K562 (cell line): ENCODE data around the gene CCDC9B. TPM values are rescaled to one million over a fixed set of nuclear protein-coding genes. Genes with fewer than 3 reads are reported as not detected.

Experiments
- ATAC-seq: fragments of 200-7000 bp; cut with Tn5 transposase; 3 replicates; pipeline ENCODE4 v1.9.1; 2020; ENCODE audit warnings: moderate library complexity
- BruUV-seq: library from RNA; stranded (reverse); fragments of 400-500 nt; replicated peaks from 2 replicates; lab custom pipeline; 2021; lab: Mats Ljungman, UMichigan
- CTCF ChIA-PET: fragments of 300-600 bp; formaldehyde crosslinking; extraction: SDS; loops from one replicate; lab custom pipeline; 2021; ENCODE audit warnings: low intra/inter-chr PET ratio; lab: Yijun Ruan, JAX
- POLR2A ChIA-PET: fragments of 300-600, 350-650 bp; sonication (Branson Sonifier 250); formaldehyde crosslinking; extraction: SDS; loops from one replicate; lab custom pipeline; 2021; ENCODE audit warnings: antibody characterized with exemption, inconsistent platforms; lab: Yijun Ruan, JAX
- DNase-seq, 4 experiments: peaks; one replicate each; pipeline versions ENCODE4 v3.0.0 to v3.0.0-alpha.2; 2011 to 2018; ENCODE audit warnings: low spot score in 3 of 4, mixed read lengths in 3 of 4; ENCODE audit errors: extremely low read depth in 1 of 4
- FAIRE-seq: peaks from 2 replicates; lab custom pipeline; 2011; peaks lifted over from hg19 to GRCh38; lab: Jason Lieb, UNC
- H2AFZ ChIP-seq: 2 replicates; pipeline ENCODE4 v1.6.0; 2011; ENCODE audit warnings: low read depth, low read length, control low read depth, inconsistent platforms
- H3K27ac ChIP-seq: fragments of 200-600 bp; 3 replicates; pipeline ENCODE4 v1.8.0; 2011; ENCODE audit warnings: low read depth, mild to moderate bottlenecking, control low read depth, inconsistent platforms, low read length, moderate library complexity, mixed read lengths; ENCODE audit errors: extremely low read depth
- H3K27me3 ChIP-seq, 2 experiments: fragments of 300-600 bp in 1 of 2; 2 replicates in 1 of 2; 3 replicates in 1 of 2; pipeline versions ENCODE4 v1.6.0 to v1.8.0; 2011; ENCODE audit warnings: inconsistent platforms in 2 of 2, low read length in 2 of 2, mild to moderate bottlenecking in 1 of 2, mixed read lengths in 1 of 2, moderate library complexity in 1 of 2; ENCODE audit not compliant: control insufficient read depth in 2 of 2, insufficient read depth in 2 of 2
- H3K36me3 ChIP-seq: fragments of 300-600 bp; 3 replicates; pipeline ENCODE4 v1.8.0; 2011; ENCODE audit warnings: mild to moderate bottlenecking, low read length, inconsistent platforms; ENCODE audit not compliant: control insufficient read depth, insufficient read depth
- H3K4me1 ChIP-seq, 2 experiments: fragments of 200-600 bp in 1 of 2; replicated peaks in 1 of 2; 2 replicates in 1 of 2; 3 replicates in 1 of 2; pipeline versions ENCODE4 v1.5.1 to v1.8.0; 2011; ENCODE audit warnings: inconsistent platforms in 2 of 2, low read length in 2 of 2, mild to moderate bottlenecking in 1 of 2, mixed read lengths in 1 of 2, moderate library complexity in 1 of 2; ENCODE audit not compliant: control insufficient read depth in 2 of 2, insufficient read depth in 2 of 2
- H3K4me2 ChIP-seq: 2 replicates; pipeline ENCODE4 v1.6.1; 2011; ENCODE audit warnings: low read length, control low read depth, inconsistent platforms, mixed read lengths; ENCODE audit not compliant: insufficient read depth
- H3K4me3 ChIP-seq: fragments of 200-600 bp; sonication (generic), shearing (Covaris generic); 2 replicates; pipeline ENCODE4 v1.5.1; 2016; ENCODE audit warnings: control low read depth, inconsistent platforms
- H3K79me2 ChIP-seq: fragments of 200-600 bp; 3 replicates; pipeline ENCODE4 v1.8.0; 2011; ENCODE audit warnings: low read length, inconsistent platforms; ENCODE audit not compliant: control insufficient read depth, insufficient read depth
- H3K9ac ChIP-seq, 2 experiments: 2 replicates each; pipeline versions ENCODE4 v1.6.0 to v1.6.1; 2011; ENCODE audit warnings: low read depth in 2 of 2, low read length in 2 of 2, control low read depth in 1 of 2, inconsistent platforms in 1 of 2, mild to moderate bottlenecking in 1 of 2, mixed read lengths in 1 of 2; ENCODE audit not compliant: insufficient read depth in 1 of 2
- H3K9me1 ChIP-seq: one replicate; pipeline ENCODE4 v1.6.0; 2011; ENCODE audit warnings: inconsistent platforms, mild to moderate bottlenecking, low read length, moderate library complexity; ENCODE audit not compliant: control insufficient read depth, insufficient read depth
- H3K9me3 ChIP-seq: replicated peaks from 2 replicates; pipeline ENCODE4 v1.5.1; 2011; ENCODE audit warnings: low read depth, low read length, inconsistent platforms; ENCODE audit not compliant: control insufficient read depth, insufficient read depth
- H4K20me1 ChIP-seq: replicated peaks from 2 replicates; pipeline ENCODE4 v1.6.1; 2011; ENCODE audit warnings: low read length, inconsistent platforms, mixed read lengths; ENCODE audit not compliant: control insufficient read depth, insufficient read depth
- ASH1L ChIP-seq: fragments of 450-650 bp; IDR thresholded peaks from 2 replicates; pipeline ENCODE4 v1.6.1; 2018; ENCODE audit warnings: borderline replicate concordance, mild to moderate bottlenecking, low read depth; ENCODE audit not compliant: partially characterized antibody
- ATF1 ChIP-seq, 2 experiments: fragments of 450-650 bp in 1 of 2; IDR thresholded peaks; 2 replicates each; pipeline ENCODE4 v1.6.1; 2016; ENCODE audit warnings: missing compliant biosample characterization in 1 of 2, missing genetic modification characterization in 1 of 2
- ATF7 ChIP-seq: fragments of 450-650 bp; IDR thresholded peaks from 2 replicates; pipeline ENCODE4 v1.7.1; 2014; ENCODE audit warnings: mild to moderate bottlenecking, moderate library complexity
- CHD1 ChIP-seq: fragments of 200-600 bp; sonication (generic); IDR thresholded peaks from one replicate; pipeline ENCODE4 v1.6.1; 2012; ENCODE audit warnings: mild to moderate bottlenecking, moderate library complexity, low read length, inconsistent platforms
- EP300 ChIP-seq: IDR thresholded peaks from 2 replicates; pipeline ENCODE4 v1.6.1; 2012; ENCODE audit warnings: low read length, improper control_type of control experiment
- ETV5 ChIP-seq: sonication (generic); formaldehyde crosslinking; IDR thresholded peaks from 2 replicates; pipeline ENCODE4 v1.4.0; 2020; ENCODE audit warnings: low read depth, mild to moderate bottlenecking, missing genetic modification reagents
- MIER1 ChIP-seq: fragments of 450-650 bp; IDR thresholded peaks from 2 replicates; pipeline ENCODE4 v1.6.1; 2016; ENCODE audit warnings: antibody characterized with exemption, mild to moderate bottlenecking, low read depth
- TRIM25 ChIP-seq: fragments of 450-650 bp; IDR thresholded peaks from 2 replicates; pipeline ENCODE4 v1.7.0; 2016; ENCODE audit warnings: borderline replicate concordance
- ZBTB5 ChIP-seq: fragments of 450-650 bp; IDR thresholded peaks from 2 replicates; pipeline ENCODE4 v1.6.1; 2017; ENCODE audit warnings: antibody characterized with exemption
- ZNF316 ChIP-seq: fragments of 450-650 bp; IDR thresholded peaks from 2 replicates; pipeline ENCODE4 v1.6.1; 2016
- WGBS: fragments of 100-300 bp; shearing (Covaris generic); methylation state at CpG from one replicate; pipeline ENCODE4 v1.1.6; 2016; ENCODE audit warnings: low coverage, mixed read lengths; ENCODE audit not compliant: insufficient coverage; ENCODE audit errors: missing lambda C conversion rate; 5-methylcytosine and 5-hydroxymethylcytosine counted together
- in situ Hi-C: fragments of 300-500 bp; cut with MboI; formaldehyde crosslinking; loops from 4 replicates; pipeline ENCODE4 v1.15.0; 2018; ENCODE audit warnings: inconsistent platforms, mixed read lengths
- intact Hi-C: fragments of 100-400 bp; cut with micrococcal nuclease; formaldehyde crosslinking; loops from 2 replicates; pipeline ENCODE4 v1.14.2; 2022
- polyA plus RNA-seq, 8 experiments: library from polyadenylated mRNA; depleted of rRNA in 4 of 8; stranded (reverse) in 5 of 8; unstranded in 3 of 8; fragments of >200 nt; fragmentation: Nextera tagmentation in 2 of 8; fragmentation: Illumina TruSeq in 1 of 8; extraction: Ambion mirVana in 2 of 8; extraction: Trizol in 1 of 8; gene quantifications; 2 replicates each; pipeline versions ENCODE4 v1.2.1 to v1.2.3, GENCODE V29; 2011 to 2014; ENCODE audit warnings: inconsistent platforms in 1 of 8, missing spikeins in 1 of 8
- total RNA-seq, 7 experiments: library from RNA; depleted of rRNA in 6 of 7; stranded (reverse); fragments of >200 nt in 6 of 7; fragmentation: Illumina TruSeq in 2 of 7; extraction: Trizol in 2 of 7; gene quantifications; 2 replicates each; pipeline versions ENCODE4 v1.2.1 to v1.2.3, GENCODE V29; 2011 to 2021; ENCODE audit warnings: low replicate concordance in 1 of 7

CCDC9B gene
- total and polyA plus RNA-seq, 9 of the 15 experiments (the other 6 are each of a cell fraction or from before 2014, with no cell fraction given) = 0.01 to 0.47 (median 0.15) TPM; not detected in 1

GRCh38 chr15:40352281-40352901 is 11.7 kb upstream of the CCDC9B start:
- CTCF ChIA-PET = no interaction called here
- BruUV-seq = no TSS peak
- FAIRE-seq (peak; percentile 23), ATAC-seq (no peak)
- no peaks in the 10 kb centered on the region; the same call in 1 of the 2 replicates for H4K20me1 ChIP-seq
- no peak overlapping the region for H3K9ac ChIP-seq
- H3K4me2 ChIP-seq = no peak overlapping the region
- peak; percentile 38; the same call in 1 of the 2 replicates for TF ChIP-seq ZNF316
- no peak for TF ChIP-seq CHD1
- TF ChIP-seq ATF1 (CRISPR knock-in tag; IDR thresholded peaks at IDR 0.05) = no peak
- TF ChIP-seq ATF1 (tag; IDR thresholded peaks at IDR 0.05) = peak; percentile 26; the same call in 1 of the 2 replicates
- no peak for TF ChIP-seq ATF7
- TF ChIP-seq, all 486 proteins: peak for 2
- no peaks in the 10 kb centered on the region for H3K79me2 ChIP-seq
- H2AFZ ChIP-seq = no peak overlapping the region
- no peaks in the 10 kb centered on the region for H3K36me3 ChIP-seq
- no peak overlapping the region for H3K27ac ChIP-seq
- WGBS = 19% methylated on average over 7 of the region's 7 CpGs
- H3K9me3 ChIP-seq = no peaks in the 10 kb centered on the region; the same call in 1 of the 2 replicates
- intact Hi-C loops (no loop called here), in situ Hi-C loops (no loop called here)
- no peaks in the 10 kb centered on the region for H3K27me3 ChIP-seq
- DNase-seq = no peak
- POLR2A ChIA-PET = no interaction called here
- H3K4me3 ChIP-seq = no peak overlapping the region
- peaks cover 9 to 14% of the 10 kb centered on the region in 2 experiments; a peak in 3 of 5 replicates for H3K4me1 ChIP-seq
- H3K9me1 ChIP-seq = no peaks in the 10 kb centered on the region

GRCh38 chr15:40349163-40349562 is 8.4 kb upstream of the CCDC9B start:
- no peak overlapping the region for H3K4me2 ChIP-seq
- H3K79me2 ChIP-seq = no peaks in the 10 kb centered on the region
- TF ChIP-seq ZBTB5 (no peak), MIER1 (no peak), TRIM25 (no peak), ETV5 (CRISPR knock-in tag) (no peak), ASH1L (no peak), EP300 (no peak)
- TF ChIP-seq, all 486 proteins: peak for 0
- peaks cover 8 to 14% of the 10 kb centered on the region in 2 experiments; a peak in 4 of 5 replicates for H3K4me1 ChIP-seq
- POLR2A ChIA-PET = interaction anchor here (0.6 to 0.7 kb wide), 2 partner anchors 12 to 69 kb away, joined by 3 to 4 read pairs; no protein-coding TSS in a partner anchor
- no peaks in the 10 kb centered on the region; the same call in 1 of the 2 replicates for H4K20me1 ChIP-seq
- in situ Hi-C loops (loop anchor here (5.0 to 10.0 kb wide), 2 partner anchors 73 to 536 kb away; no protein-coding TSS in a partner anchor), intact Hi-C loops (no loop called here)
- no peaks in the 10 kb centered on the region for H3K36me3 ChIP-seq
- 53% methylated on average over 5 of the region's 5 CpGs for WGBS
- FAIRE-seq (no peak), ATAC-seq (no peak), DNase-seq (no peak)
- peak overlapping the region in 1 of 2 experiments; percentile 60; a peak in 1 of 4 replicates for H3K9ac ChIP-seq
- no peak overlapping the region for H3K27ac ChIP-seq
- H3K9me3 ChIP-seq = no peaks in the 10 kb centered on the region; the same call in 1 of the 2 replicates
- no peak overlapping the region for H3K4me3 ChIP-seq
- H2AFZ ChIP-seq = no peak overlapping the region
- H3K9me1 ChIP-seq = no peaks in the 10 kb centered on the region
- no TSS peak for BruUV-seq
- CTCF ChIA-PET = no interaction called here
- H3K27me3 ChIP-seq = no peaks in the 10 kb centered on the region
